ENCODE data around the gene LYVE1. TPM values are rescaled to one million over a fixed set of nuclear protein-coding genes. Genes with fewer than 3 reads are reported as not detected.
A peak's percentile ranks its signal among the peaks of the same experiment; 100 is the strongest.

The LYVE1 gene
- polyA plus RNA-seq, 2 of the 4 experiments (the other 2 are of a cell fraction), result 0.04 TPM; not detected in 1

GRCh38 chr11:10594407-10594806 lies 25.9 kb upstream of the LYVE1 start (continued):
- TF ChIP-seq CBX2 (IDR thresholded peaks at IDR 0.05; ENCODE audit: borderline replicate concordance, low read depth), result no peak
- no peak for TF ChIP-seq PBX3 (IDR thresholded peaks at IDR 0.05)
- no peak for TF ChIP-seq ZC3H11A (IDR thresholded peaks at IDR 0.05)

- no peak overlapping the region for H3K4me3 ChIP-seq
- H3K9me3 ChIP-seq, result no peaks in the 10 kb centered on the region
- FAIRE-seq, result no peak
- no peak for DNase-seq (ENCODE audit: low read depth in 1 of 2, low spot score in 1 of 2)
- H3K27ac ChIP-seq, result no peak overlapping the region
- no peaks in the 10 kb centered on the region for H3K4me1 ChIP-seq
- ATAC-seq, result peak; percentile 62; a peak in 2 of 6 replicates
- POLR2A ChIA-PET, result no interaction called here
- TF ChIP-seq HEYL (CRISPR knock-in tag; IDR thresholded peaks at IDR 0.05), result no peak
- TF ChIP-seq RARB (CRISPR knock-in tag; IDR thresholded peaks at IDR 0.05), result no peak
- TF ChIP-seq RAD21 (conservative IDR thresholded peaks at IDR 0.05 in 1 of 2, IDR thresholded peaks at IDR 0.05 in 1 of 2), result no peak
- TF ChIP-seq E2F6 (IDR thresholded peaks at IDR 0.05; ENCODE audit: borderline replicate concordance, low read depth), result no peak
- TF ChIP-seq ZC3H11A (IDR thresholded peaks at IDR 0.05), result no peak
- TF ChIP-seq CBX8 (IDR thresholded peaks at IDR 0.05), result no peak
- TF ChIP-seq CTCF (IDR thresholded peaks at IDR 0.05), result no peak
- no peak for TF ChIP-seq CHD4 (IDR thresholded peaks at IDR 0.05; ENCODE audit: borderline replicate concordance)
- CTCF ChIA-PET, result interaction anchor here (0.7 to 2.8 kb wide), 3 partner anchors 51 to 226 kb away, joined by 3 to 8 read pairs (median 7); partner anchors contain the start of gene RNF141
- 11% methylated on average over 2 of the region's 2 CpGs for WGBS (ENCODE audit: missing lambda C conversion rate)
- no peak overlapping the region for H3K4me2 ChIP-seq
Measured at GRCh38 chr11:10592331-10592730, 23.9 kb upstream of the LYVE1 start.

GRCh38 chr11:10591741-10592140 lies 23.3 kb upstream of the LYVE1 start:
- WGBS (ENCODE audit: missing lambda C conversion rate), result 68% methylated on average over 2 of the region's 2 CpGs
- FAIRE-seq, result no peak
- Histone ChIP-seq H3K4me3 (no peak overlapping the region), H3K4me2 (no peak overlapping the region), H3K9me3 (no peaks in the 10 kb centered on the region), H3K27ac (no peak overlapping the region), H3K4me1 (no peaks in the 10 kb centered on the region)
- no peak for DNase-seq (ENCODE audit: low read depth in 1 of 2, low spot score in 1 of 2)
- ChIA-PET CTCF (interaction anchor here (1.1 to 2.2 kb wide), 4 partner anchors 20 to 143 kb away, joined by 3 to 7 read pairs (median 4); partner anchors contain the start of gene RNF141), POLR2A (no interaction called here)
- no peak for ATAC-seq
- TF ChIP-seq NR3C1 (IDR thresholded peaks at IDR 0.05), result no peak
- TF ChIP-seq JUNB (IDR thresholded peaks at IDR 0.05), result no peak
- no peak for TF ChIP-seq KDM1A (IDR thresholded peaks at IDR 0.05; ENCODE audit: low read depth)
- TF ChIP-seq BHLHE40 (IDR thresholded peaks at IDR 0.05; ENCODE audit: low read depth, low read length), result no peak
- no peak for TF ChIP-seq EP300 (IDR thresholded peaks at IDR 0.05)
- TF ChIP-seq RARB (CRISPR knock-in tag; IDR thresholded peaks at IDR 0.05), result no peak
- no peak for TF ChIP-seq MAZ (IDR thresholded peaks at IDR 0.05; ENCODE audit: borderline replicate concordance, low read depth, low read length)
- no peak for TF ChIP-seq EHF (CRISPR knock-in tag; IDR thresholded peaks at IDR 0.05)
- no peak for TF ChIP-seq HOXB5 (CRISPR knock-in tag; IDR thresholded peaks at IDR 0.05)
- TF ChIP-seq CBX8 (IDR thresholded peaks at IDR 0.05), result no peak
- no peak for TF ChIP-seq HDAC2 (IDR thresholded peaks at IDR 0.05)
- no peak for TF ChIP-seq HES2 (IDR thresholded peaks at IDR 0.05)
